Spinal cord (tissue), 10 donors: ENCODE measurements around the gene FZD2. TPM values are rescaled to one million over a fixed set of nuclear protein-coding genes. Genes with fewer than 3 reads are reported as not detected.
A peak's percentile ranks its signal among the peaks of the same experiment; 100 is the strongest.
"Not testable (repeated sequence)": the region's sequence is repeated elsewhere in the genome, so short reads cannot be mapped to it uniquely, and the experiment has no call there.

ENCODE experiments used
- DNase-seq, 6 donors: peaks; one replicate each; pipeline versions ENCODE4 v3.0.0 to v3.0.0-alpha.2; 2013 to 2015; ENCODE audit warnings: low spot score in 6 of 6, low read depth in 4 of 6
- H3K27ac ChIP-seq: one replicate; pipeline ENCODE4 v1.5.1; 2013; ENCODE audit warnings: low read depth, low read length, control low read depth
- H3K27me3 ChIP-seq: one replicate; pipeline ENCODE4 v1.6.1; 2013; ENCODE audit warnings: low read length; ENCODE audit not compliant: control insufficient read depth, insufficient read depth
- H3K36me3 ChIP-seq: one replicate; pipeline ENCODE4 v1.6.1; 2013; ENCODE audit warnings: low read length; ENCODE audit not compliant: control insufficient read depth, insufficient read depth
- H3K4me1 ChIP-seq: one replicate; pipeline ENCODE4 v1.6.1; 2013; ENCODE audit warnings: low read length; ENCODE audit not compliant: control insufficient read depth, insufficient read depth
- H3K4me3 ChIP-seq: one replicate; pipeline ENCODE4 v1.5.1; 2013; ENCODE audit warnings: low read depth, low read length, control low read depth
- H3K9me3 ChIP-seq: one replicate; pipeline ENCODE4 v1.6.1; 2013; ENCODE audit warnings: low read length; ENCODE audit not compliant: control insufficient read depth, insufficient read depth
- WGBS: methylation state at CpG from one replicate; pipeline ENCODE4 v1.1.5; 2013; ENCODE audit warnings: missing lambda C conversion rate; ENCODE audit not compliant: insufficient coverage; 5-methylcytosine and 5-hydroxymethylcytosine counted together
- polyA plus RNA-seq, 2 donors: library from polyadenylated mRNA; unstranded; fragments of 120-200 nt; gene quantifications; one replicate each; pipeline ENCODE4 v1.2.1, GENCODE V29; 2013; ENCODE audit not compliant: insufficient read length in 2 of 2
- total RNA-seq, 2 donors: library from RNA; depleted of rRNA in 1 of 2; stranded (reverse); fragments of 120-200 nt in 1 of 2; fragments of >200 nt in 1 of 2; gene quantifications; one replicate each; pipeline versions ENCODE4 v1.2.3 to v1.2.4, GENCODE V29; 2013 to 2014
- donor health status: healthy.

The FZD2 gene
- total and polyA plus RNA-seq, 4 donors = 7.4 to 18.3 (median 12.9) TPM

GRCh38 chr17:44590072-44590462, 32.8 kb downstream of the FZD2 start:
- H3K9me3 ChIP-seq, H3K4me3 ChIP-seq, H3K27me3 ChIP-seq, DNase-seq, H3K4me1 ChIP-seq, H3K36me3 ChIP-seq, H3K27ac ChIP-seq: not testable (repeated sequence)
- 92% methylated on average over 1 of the region's 1 CpG for WGBS

DNA sequence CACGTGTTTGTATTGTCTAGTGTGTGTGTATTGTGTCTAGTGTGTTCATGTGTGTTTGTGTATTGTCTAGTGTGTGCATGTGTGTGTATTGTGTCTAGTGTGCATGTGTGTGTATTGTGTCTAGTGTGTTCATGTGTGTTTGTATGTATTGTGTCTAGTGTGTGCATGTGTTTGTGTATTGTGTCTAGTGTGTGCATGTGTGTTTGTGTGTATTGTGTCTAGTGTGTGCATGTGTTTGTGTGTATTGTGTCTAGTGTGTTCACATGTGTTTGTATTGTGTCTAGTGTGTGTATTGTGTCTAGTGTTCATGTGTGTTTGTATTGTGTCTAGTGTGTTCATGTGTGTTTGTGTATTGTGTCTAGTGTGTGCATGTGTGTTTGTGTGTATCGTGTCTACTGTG, 33.5 kb downstream of the FZD2 start:
- H3K36me3 ChIP-seq, H3K27ac ChIP-seq, H3K4me3 ChIP-seq, H3K27me3 ChIP-seq, DNase-seq, H3K4me1 ChIP-seq, H3K9me3 ChIP-seq: not testable (repeated sequence)
- 75% methylated on average over 2 of the region's 2 CpGs for whole genome bisulfite sequencing

- Histone ChIP-seq H3K27me3 (no peaks in the 10 kb centered on the region), H3K9me3 (no peaks in the 10 kb centered on the region), H3K27ac (no peak overlapping the region), H3K4me3 (no peak overlapping the region), H3K36me3 (no peaks in the 10 kb centered on the region), H3K4me1 (no peaks in the 10 kb centered on the region)
- peak in 1 of 6 donors; percentile 33 for DNase-seq
- WGBS = 94% methylated on average over 2 of the region's 4 CpGs
Observed at GRCh38 chr17:44591206-44591605, 33.9 kb downstream of the FZD2 start.

GRCh38 chr17:44593156-44593555, 35.9 kb downstream of the FZD2 start:
- Histone ChIP-seq H3K9me3 (no peaks in the 10 kb centered on the region), H3K4me3 (no peak overlapping the region), H3K27me3 (no peaks in the 10 kb centered on the region), H3K27ac (no peak overlapping the region), H3K36me3 (no peaks in the 10 kb centered on the region), H3K4me1 (no peaks in the 10 kb centered on the region)
- WGBS = 55% methylated on average over 4 of the region's 6 CpGs
- DNase-seq = peak in 1 of 6 donors; percentile 42

GRCh38 chr17:44595216-44595775, 38.0 kb downstream of the FZD2 start:
- no peak for DNase-seq
- Histone ChIP-seq H3K9me3 (no peaks in the 10 kb centered on the region), H3K27me3 (no peaks in the 10 kb centered on the region), H3K36me3 (no peaks in the 10 kb centered on the region), H3K4me3 (no peak overlapping the region), H3K27ac (no peak overlapping the region), H3K4me1 (peaks cover 9% of the 10 kb centered on the region)
- 70% methylated on average over 9 of the region's 10 CpGs for WGBS

GRCh38 chr17:44598329-44598728, 41.0 kb downstream of the FZD2 start:
- H3K4me1 ChIP-seq = peaks cover 17% of the 10 kb centered on the region
- no peaks in the 10 kb centered on the region for H3K9me3 ChIP-seq
- 86% methylated on average over 4 of the region's 5 CpGs for WGBS
- H3K27ac ChIP-seq = no peak overlapping the region
- no peaks in the 10 kb centered on the region for H3K27me3 ChIP-seq
- H3K36me3 ChIP-seq = no peaks in the 10 kb centered on the region
- H3K4me3 ChIP-seq = no peak overlapping the region
- no peak for DNase-seq

DNA sequence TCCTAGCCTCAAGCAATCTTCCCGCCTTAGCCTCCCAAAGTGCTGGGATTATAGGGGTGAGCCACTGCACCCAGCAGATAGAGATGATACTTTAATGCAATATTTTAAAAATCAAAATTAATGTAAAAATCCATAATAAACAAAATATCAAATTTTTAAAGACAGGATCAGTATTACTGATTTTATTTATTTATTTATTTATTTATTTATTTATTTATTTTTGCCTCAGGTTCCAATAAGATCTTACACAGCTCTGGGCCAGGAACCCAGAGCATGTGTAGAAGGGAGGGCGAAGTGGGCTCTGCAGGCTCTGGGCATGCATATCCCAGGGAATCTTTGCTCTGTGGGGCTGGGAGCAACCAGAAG, 41.6 kb downstream of the FZD2 start:
- WGBS = 90% methylated on average over 1 of the region's 2 CpGs
- Histone ChIP-seq H3K4me1 (peaks cover 17% of the 10 kb centered on the region), H3K36me3 (no peaks in the 10 kb centered on the region), H3K4me3 (no peak overlapping the region), H3K27ac (no peak overlapping the region), H3K9me3 (no peaks in the 10 kb centered on the region), H3K27me3 (no peaks in the 10 kb centered on the region)
- no peak for DNase-seq

GRCh38 chr17:44599298-44600175, 42.3 kb downstream of the FZD2 start:
- peak in 1 of 6 donors; percentile 69 for DNase-seq
- Histone ChIP-seq H3K27ac (no peak overlapping the region), H3K36me3 (no peaks in the 10 kb centered on the region), H3K4me1 (peaks cover 18% of the 10 kb centered on the region), H3K9me3 (no peaks in the 10 kb centered on the region), H3K4me3 (no peak overlapping the region), H3K27me3 (no peaks in the 10 kb centered on the region)
- 47% methylated on average over 6 of the region's 9 CpGs for WGBS

DNA sequence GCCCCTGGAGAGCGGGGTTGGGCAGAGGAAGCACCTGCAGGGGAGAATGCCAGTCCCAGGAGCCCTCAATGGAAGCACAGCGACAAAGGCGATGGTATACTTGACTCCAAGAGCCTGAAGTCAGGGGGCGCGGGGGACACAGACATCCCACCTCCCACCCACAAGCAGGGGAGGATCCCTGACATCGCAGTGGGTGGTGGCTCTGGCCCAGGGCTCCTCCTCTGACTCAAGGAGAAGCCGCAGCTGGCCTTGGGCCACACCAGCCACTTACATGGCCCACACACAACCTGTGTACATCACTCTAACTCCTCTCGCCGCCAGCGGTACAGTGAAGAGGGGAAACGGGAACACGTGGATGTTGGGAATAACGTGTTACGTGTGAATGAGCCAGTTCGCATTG, 44.3 kb downstream of the FZD2 start:
- H3K9me3 ChIP-seq = no peaks in the 10 kb centered on the region
- H3K36me3 ChIP-seq = no peaks in the 10 kb centered on the region
- peaks cover 25% of the 10 kb centered on the region for H3K4me1 ChIP-seq
- no peaks in the 10 kb centered on the region for H3K27me3 ChIP-seq
- DNase-seq = no peak
- H3K4me3 ChIP-seq = no peak overlapping the region
- WGBS = 94% methylated on average over 9 of the region's 15 CpGs
- no peak overlapping the region for H3K27ac ChIP-seq

GRCh38 chr17:44601973-44602372, 44.7 kb downstream of the FZD2 start:
- Histone ChIP-seq H3K27me3 (no peaks in the 10 kb centered on the region), H3K9me3 (no peaks in the 10 kb centered on the region), H3K27ac (no peak overlapping the region), H3K4me1 (peaks cover 25% of the 10 kb centered on the region), H3K4me3 (no peak overlapping the region), H3K36me3 (no peaks in the 10 kb centered on the region)
- 62% methylated on average over 5 of the region's 9 CpGs for WGBS
- DNase-seq = peak in 1 of 6 donors; percentile 39
